HepG2 (cell line): ENCODE data around the gene RASSF4. TPM values are rescaled to one million over a fixed set of nuclear protein-coding genes. Genes with fewer than 3 reads are reported as not detected.

Source experiments
- CENPT ChIP-seq: sonication (generic); formaldehyde crosslinking; IDR thresholded peaks from 2 replicates; pipeline ENCODE4 v1.8.0; 2022; ENCODE audit warnings: low read depth, mild to moderate bottlenecking, moderate library complexity, missing genetic modification reagents
- ETV6 ChIP-seq: sonication (generic); formaldehyde crosslinking; conservative IDR thresholded peaks from 2 replicates; pipeline ENCODE4 v1.4.0; 2020; ENCODE audit warnings: missing genetic modification reagents
- FOXA3 ChIP-seq: IDR thresholded peaks from 2 replicates; pipeline ENCODE4 v1.6.1; 2016; ENCODE audit warnings: missing genetic modification reagents, missing compliant biosample characterization
- HOXA7 ChIP-seq: sonication (generic); formaldehyde crosslinking; IDR thresholded peaks from 2 replicates; pipeline ENCODE4 v1.8.1; 2022; ENCODE audit warnings: mild to moderate bottlenecking, missing genetic modification reagents, moderate library complexity
- HOXD1 ChIP-seq: sonication (generic); formaldehyde crosslinking; IDR thresholded peaks from 2 replicates; pipeline ENCODE4 v1.5.0; 2020; ENCODE audit warnings: missing genetic modification reagents
- IRF9 ChIP-seq: sonication (generic); formaldehyde crosslinking; IDR thresholded peaks from 2 replicates; pipeline ENCODE4 v1.8.0; 2022; ENCODE audit warnings: missing genetic modification reagents, mild to moderate bottlenecking, borderline replicate concordance
- KLF16 ChIP-seq, 2 experiments: sonication (generic) in 1 of 2; formaldehyde crosslinking in 1 of 2; IDR thresholded peaks; 2 replicates each; pipeline versions ENCODE4 v1.6.1 to v1.8.0; 2016 to 2023; ENCODE audit warnings: missing genetic modification reagents in 2 of 2, missing compliant biosample characterization in 1 of 2
- NFYC ChIP-seq: IDR thresholded peaks from 2 replicates; pipeline ENCODE4 v1.6.1; 2016; ENCODE audit warnings: missing genetic modification reagents, missing compliant biosample characterization
- NR1H2 ChIP-seq: sonication (generic); formaldehyde crosslinking; IDR thresholded peaks from 2 replicates; pipeline ENCODE4 v1.8.1; 2022; ENCODE audit warnings: low read depth, missing genetic modification reagents, borderline replicate concordance
- POGZ ChIP-seq: sonication (generic); formaldehyde crosslinking; IDR thresholded peaks from 2 replicates; pipeline ENCODE4 v1.4.0; 2020; ENCODE audit warnings: mild to moderate bottlenecking, missing genetic modification reagents
- SALL1 ChIP-seq: sonication (generic); formaldehyde crosslinking; IDR thresholded peaks from 2 replicates; pipeline ENCODE4 v1.8.0; 2022; ENCODE audit warnings: mild to moderate bottlenecking, missing genetic modification reagents
- THAP11 ChIP-seq: IDR thresholded peaks from 2 replicates; pipeline ENCODE4 v1.6.1; 2016; ENCODE audit warnings: missing biosample characterization, missing genetic modification reagents
- THAP8 ChIP-seq: sonication (generic); formaldehyde crosslinking; IDR thresholded peaks from 2 replicates; pipeline ENCODE4 v1.5.1; 2020; ENCODE audit warnings: missing genetic modification reagents, mild to moderate bottlenecking, borderline replicate concordance
- ZKSCAN1 ChIP-seq: fragments of 150-350 bp; IDR thresholded peaks from 2 replicates; pipeline ENCODE4 v1.6.1; 2014; ENCODE audit warnings: low read length
- ZNF136 ChIP-seq: sonication (generic); formaldehyde crosslinking; IDR thresholded peaks from 2 replicates; pipeline ENCODE4 v1.8.1; 2022; ENCODE audit warnings: low read depth, mild to moderate bottlenecking, moderate library complexity, missing genetic modification reagents
- ZNF276 ChIP-seq: sonication (generic); formaldehyde crosslinking; IDR thresholded peaks from 2 replicates; pipeline ENCODE4 v1.4.0; 2020; ENCODE audit warnings: mild to moderate bottlenecking, low read depth, missing genetic modification reagents
- ZNF335 ChIP-seq: sonication (generic); formaldehyde crosslinking; IDR thresholded peaks from 2 replicates; pipeline ENCODE4 v1.4.0; 2020; ENCODE audit warnings: missing genetic modification reagents
- ZNF556 ChIP-seq: sonication (generic); formaldehyde crosslinking; IDR thresholded peaks from 2 replicates; pipeline ENCODE4 v1.4.0; 2020; ENCODE audit warnings: mild to moderate bottlenecking, missing genetic modification reagents, borderline replicate concordance
- ZNF639 ChIP-seq: conservative IDR thresholded peaks from 2 replicates; pipeline ENCODE4 v1.6.1; 2018; ENCODE audit warnings: missing genetic modification reagents
- polyA plus RNA-seq, 8 experiments: library from polyadenylated mRNA; depleted of rRNA in 3 of 8; stranded (reverse) in 7 of 8; unstranded in 1 of 8; fragments of >200 nt; fragmentation: Illumina TruSeq in 4 of 8; extraction: Trizol in 4 of 8; gene quantifications; 2 replicates each; pipeline versions ENCODE4 v1.2.1 to v1.2.3, GENCODE V29; 2011 to 2016; ENCODE audit warnings: low read depth in 4 of 8, missing spikeins in 1 of 8, mixed read lengths in 1 of 8; ENCODE audit not compliant: insufficient read depth in 1 of 8
- total RNA-seq, 5 experiments: library from RNA; depleted of rRNA; stranded (reverse); fragments of >200 nt; fragmentation: Illumina TruSeq; extraction: Trizol; gene quantifications; 2 replicates each; pipeline ENCODE4 v1.2.3, GENCODE V29; 2016; ENCODE audit warnings: low read depth in 1 of 5
- TF ChIP-seq, protein P1 (sequence below): sonication (generic); formaldehyde crosslinking; IDR thresholded peaks from 2 replicates; pipeline ENCODE4 v1.5.0; 2020; ENCODE audit warnings: mild to moderate bottlenecking, missing genetic modification reagents
- TF ChIP-seq, protein P2 (sequence below): sonication (generic); formaldehyde crosslinking; IDR thresholded peaks from 2 replicates; pipeline ENCODE4 v1.8.1; 2023; ENCODE audit warnings: missing genetic modification reagents, mild to moderate bottlenecking, borderline replicate concordance

RASSF4 gene
- total and polyA plus RNA-seq, 2 of the 13 experiments (the other 11 are each of a cell fraction or from before 2014, with no cell fraction given), result 34.0 to 51.7 TPM

GRCh38 chr10:44975431-44976331 is 16.1 kb downstream of the RASSF4 start (continued):
- TF ChIP-seq, protein P1, sequence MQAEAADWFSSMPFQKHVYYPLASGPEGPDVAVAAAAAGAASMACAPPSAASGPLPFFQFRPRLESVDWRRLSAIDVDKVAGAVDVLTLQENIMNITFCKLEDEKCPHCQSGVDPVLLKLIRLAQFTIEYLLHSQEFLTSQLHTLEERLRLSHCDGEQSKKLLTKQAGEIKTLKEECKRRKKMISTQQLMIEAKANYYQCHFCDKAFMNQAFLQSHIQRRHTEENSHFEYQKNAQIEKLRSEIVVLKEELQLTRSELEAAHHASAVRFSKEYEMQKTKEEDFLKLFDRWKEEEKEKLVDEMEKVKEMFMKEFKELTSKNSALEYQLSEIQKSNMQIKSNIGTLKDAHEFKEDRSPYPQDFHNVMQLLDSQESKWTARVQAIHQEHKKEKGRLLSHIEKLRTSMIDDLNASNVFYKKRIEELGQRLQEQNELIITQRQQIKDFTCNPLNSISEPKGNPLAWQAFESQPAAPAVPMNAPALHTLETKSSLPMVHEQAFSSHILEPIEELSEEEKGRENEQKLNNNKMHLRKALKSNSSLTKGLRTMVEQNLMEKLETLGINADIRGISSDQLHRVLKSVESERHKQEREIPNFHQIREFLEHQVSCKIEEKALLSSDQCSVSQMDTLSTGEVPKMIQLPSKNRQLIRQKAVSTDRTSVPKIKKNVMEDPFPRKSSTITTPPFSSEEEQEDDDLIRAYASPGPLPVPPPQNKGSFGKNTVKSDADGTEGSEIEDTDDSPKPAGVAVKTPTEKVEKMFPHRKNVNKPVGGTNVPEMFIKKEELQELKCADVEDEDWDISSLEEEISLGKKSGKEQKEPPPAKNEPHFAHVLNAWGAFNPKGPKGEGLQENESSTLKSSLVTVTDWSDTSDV, result no peak
- no peak for TF ChIP-seq ETV6 (CRISPR knock-in tag)
- no peak for TF ChIP-seq THAP8 (CRISPR knock-in tag)
- peak; percentile 50; the same call in 1 of the 2 replicates for TF ChIP-seq FOXA3 (CRISPR knock-in tag)
- no peak for TF ChIP-seq CENPT
- no peak for TF ChIP-seq THAP11 (CRISPR knock-in tag)
- TF ChIP-seq HOXA7 (CRISPR knock-in tag), result no peak
- peak; percentile 70; the same call in 1 of the 2 replicates for TF ChIP-seq ZNF136 (CRISPR knock-in tag)
- TF ChIP-seq NR1H2 (CRISPR knock-in tag), result peak; percentile 69; the same call in 1 of the 2 replicates
- TF ChIP-seq ZNF335 (CRISPR knock-in tag), result 0 out of 2 replicates have a peak, but pooled peaks have one; percentile 14
- no peak for TF ChIP-seq ZNF639 (CRISPR knock-in tag)
- peak; percentile 59 for TF ChIP-seq NFYC
- TF ChIP-seq ZNF276, result no peak; the same call in 1 of the 2 replicates
- TF ChIP-seq, protein P2, sequence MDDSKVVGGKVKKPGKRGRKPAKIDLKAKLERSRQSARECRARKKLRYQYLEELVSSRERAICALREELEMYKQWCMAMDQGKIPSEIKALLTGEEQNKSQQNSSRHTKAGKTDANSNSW (CRISPR knock-in tag), result 0 out of 2 replicates have a peak, but pooled peaks have one; percentile 12
- TF ChIP-seq POGZ, result no peak
- TF ChIP-seq ZKSCAN1, result no peak
- peak; percentile 49 for TF ChIP-seq SALL1 (CRISPR knock-in tag)
- peak in 1 of 2 experiments; percentile 36; a peak in 1 of 4 replicates for TF ChIP-seq KLF16 (CRISPR knock-in tag; IDR thresholded peaks at IDR 0.05)
- TF ChIP-seq ZNF556 (CRISPR knock-in tag), result 0 out of 2 replicates have a peak, but pooled peaks have one; percentile 34
- TF ChIP-seq HOXD1 (CRISPR knock-in tag), result 0 out of 2 replicates have a peak, but pooled peaks have one; percentile 53
- 0 out of 2 replicates have a peak, but pooled peaks have one; percentile 50 for TF ChIP-seq IRF9 (CRISPR knock-in tag)
